ENCODE data around the gene TGFBR3L. TPM values are rescaled to one million over a fixed set of nuclear protein-coding genes. Genes with fewer than 3 reads are reported as not detected.
A peak's percentile ranks its signal among the peaks of the same experiment; 100 is the strongest.

TGFBR3L gene
- total and polyA plus RNA-seq, 2 of the 8 experiments (the other 6 are each of a cell fraction or from before 2014, with no cell fraction given) = 3.1 to 3.7 TPM

- TF ChIP-seq ATF3 (IDR thresholded peaks at IDR 0.05; ENCODE audit: insufficient read depth, low read depth, low read length) (no peak), SIN3A (conservative IDR thresholded peaks at IDR 0.05 in 1 of 2, IDR thresholded peaks at IDR 0.05 in 1 of 2; ENCODE audit: low read depth in 1 of 2, low read length in 2 of 2) (0 out of 4 replicates have a peak, but pooled peaks of 1 of the 2 experiments have one; percentile 43), SRF (IDR thresholded peaks at IDR 0.05; ENCODE audit: low read depth, low read length) (no peak), ASH2L (IDR thresholded peaks at IDR 0.05; ENCODE audit: low read length) (no peak), EZH2 (IDR thresholded peaks at IDR 0.05; ENCODE audit: low read depth, low read length, severe bottlenecking) (no peak), NANOG (IDR thresholded peaks at IDR 0.05; ENCODE audit: insufficient read depth, low read depth, low read length, poor library complexity, severe bottlenecking) (peak; percentile 14), RNF2 (IDR thresholded peaks at IDR 0.05; ENCODE audit: borderline replicate concordance, low read depth, low read length, missing control alignments, poor library complexity, severe bottlenecking) (peak; percentile 54), ATF2 (IDR thresholded peaks at IDR 0.05; ENCODE audit: low read length) (no peak), SP4 (IDR thresholded peaks at IDR 0.05; ENCODE audit: low read length) (no peak), CTBP2 (IDR thresholded peaks at IDR 0.05; ENCODE audit: borderline replicate concordance, insufficient read depth, insufficient read length, low read length) (no peak), CHD1 (IDR thresholded peaks at IDR 0.05; ENCODE audit: low read depth, low read length) (no peak), E2F6 (IDR thresholded peaks at IDR 0.05) (peak; percentile 97), USF2 (IDR thresholded peaks at IDR 0.05; ENCODE audit: low read length) (no peak), TCF12 (IDR thresholded peaks at IDR 0.05; ENCODE audit: low read depth, low read length) (no peak)
Measured at GRCh38 chr19:7925171-7925851, 10.7 kb downstream of the TGFBR3L start (continued).

Data from H1 (cell line).